Muscle of leg (tissue), 11 donors: ENCODE data around the gene SPOCK3. TPM values are rescaled to one million over a fixed set of nuclear protein-coding genes. Genes with fewer than 3 reads are reported as not detected.
"Not testable (repeated sequence)": the region's sequence is repeated elsewhere in the genome, so short reads cannot be mapped to it uniquely, and the experiment has no call there.

Experiments used
- DNase-seq: peaks from one replicate; pipeline ENCODE4 v3.0.0; 2013
- H3K27ac ChIP-seq: one replicate; pipeline ENCODE4 v1.5.1; 2013; ENCODE audit warnings: mild to moderate bottlenecking, low read length, control low read depth
- H3K27me3 ChIP-seq: one replicate; pipeline ENCODE4 v1.6.1; 2013; ENCODE audit warnings: low read length; ENCODE audit not compliant: control insufficient read depth, insufficient read depth
- H3K36me3 ChIP-seq: one replicate; pipeline ENCODE4 v1.6.1; 2013; ENCODE audit warnings: low read length; ENCODE audit not compliant: control insufficient read depth, insufficient read depth
- H3K4me1 ChIP-seq: one replicate; pipeline ENCODE4 v1.6.1; 2013; ENCODE audit warnings: low read length; ENCODE audit not compliant: control insufficient read depth, insufficient read depth
- H3K4me3 ChIP-seq: one replicate; pipeline ENCODE4 v1.5.1; 2013; ENCODE audit warnings: low read length, control low read depth
- H3K9me3 ChIP-seq: replicated peaks from 2 replicates; pipeline ENCODE4 v1.6.1; 2013; ENCODE audit warnings: low read depth, low read length; ENCODE audit not compliant: control insufficient read depth
- WGBS: methylation state at CpG from one replicate; pipeline ENCODE4 v1.1.5; 2013; ENCODE audit warnings: missing lambda C conversion rate; ENCODE audit not compliant: insufficient coverage; 5-methylcytosine and 5-hydroxymethylcytosine counted together
- polyA plus RNA-seq, 8 donors: library from polyadenylated mRNA; unstranded; fragments of 120-200 nt; gene quantifications; one replicate each; pipeline versions ENCODE4 v1.2.1 to v1.2.3, GENCODE V29; 2013; ENCODE audit warnings: inconsistent platforms in 1 of 8, low replicate concordance in 1 of 8; ENCODE audit not compliant: insufficient read length in 8 of 8, insufficient read depth in 1 of 8
- total RNA-seq: library from RNA; stranded (reverse); fragments of 120-200 nt; gene quantifications from one replicate; pipeline ENCODE4 v1.2.4, GENCODE V29; 2013

Gene SPOCK3
- total and polyA plus RNA-seq, 9 donors, result 0.69 to 1.8 (median 1.1) TPM

- Histone ChIP-seq H3K4me1 (no peaks in the 10 kb centered on the region), H3K27ac (no peak overlapping the region), H3K4me3 (no peak overlapping the region), H3K36me3 (no peaks in the 10 kb centered on the region), H3K27me3 (no peaks in the 10 kb centered on the region), H3K9me3 (peaks cover 2% of the 10 kb centered on the region)
- DNase-seq, result no peak
- WGBS, result 92% methylated on average over 4 of the region's 5 CpGs
These were observed 252.4 kb downstream of the SPOCK3 start for GRCh38 chr4:166981847-166982246.

- WGBS, result 91% methylated on average over 3 of the region's 3 CpGs
- peaks cover 2% of the 10 kb centered on the region for H3K9me3 ChIP-seq
- no peak overlapping the region for H3K27ac ChIP-seq
- no peak overlapping the region for H3K4me3 ChIP-seq
- no peaks in the 10 kb centered on the region for H3K36me3 ChIP-seq
- no peaks in the 10 kb centered on the region for H3K4me1 ChIP-seq
- DNase-seq, result no peak
- H3K27me3 ChIP-seq, result no peaks in the 10 kb centered on the region
These were observed 253.9 kb downstream of the SPOCK3 start for GRCh38 chr4:166980419-166980818.

- no peak overlapping the region for H3K27ac ChIP-seq
- H3K27me3 ChIP-seq, result no peaks in the 10 kb centered on the region
- H3K36me3 ChIP-seq, result no peaks in the 10 kb centered on the region
- DNase-seq, result peak; percentile 28
- peaks cover 2% of the 10 kb centered on the region for H3K9me3 ChIP-seq
- no peaks in the 10 kb centered on the region for H3K4me1 ChIP-seq
- no peak overlapping the region for H3K4me3 ChIP-seq
These were observed 256.7 kb downstream of the SPOCK3 start for GRCh38 chr4:166977596-166977995.

- no peak for DNase-seq
- WGBS, result 67% methylated on average over 1 of the region's 2 CpGs
- H3K27me3 ChIP-seq, result no peaks in the 10 kb centered on the region
- H3K36me3 ChIP-seq, result no peaks in the 10 kb centered on the region
- H3K4me1 ChIP-seq, result no peaks in the 10 kb centered on the region
- H3K9me3 ChIP-seq, result peaks cover 3% of the 10 kb centered on the region
- no peak overlapping the region for H3K27ac ChIP-seq
- no peak overlapping the region for H3K4me3 ChIP-seq
These were observed 262.2 kb downstream of the SPOCK3 start for GRCh38 chr4:166972071-166972470.

- WGBS, result no CpG with 5 or more reads among the region's 1 CpG
- H3K36me3 ChIP-seq, H3K27me3 ChIP-seq, DNase-seq, H3K4me1 ChIP-seq, H3K9me3 ChIP-seq, H3K27ac ChIP-seq, H3K4me3 ChIP-seq: not testable (repeated sequence)
These were observed 266.1 kb downstream of the SPOCK3 start for GRCh38 chr4:166968219-166968618.

GRCh38 chr4:166965562-166965961 lies 268.7 kb downstream of the SPOCK3 start:
- no peak for DNase-seq
- WGBS, result no CpG with 5 or more reads among the region's 2 CpGs

GRCh38 chr4:166957451-166957850 lies 276.8 kb downstream of the SPOCK3 start:
- Histone ChIP-seq H3K9me3 (no peaks in the 10 kb centered on the region), H3K4me1 (no peaks in the 10 kb centered on the region), H3K27me3 (no peaks in the 10 kb centered on the region), H3K36me3 (no peaks in the 10 kb centered on the region), H3K27ac (no peak overlapping the region), H3K4me3 (no peak overlapping the region)
- no peak for DNase-seq
- WGBS, result no CpG with 5 or more reads among the region's 1 CpG

More at GRCh38 chr4:166965562-166965961, 268.7 kb downstream of the SPOCK3 start:
- H3K27me3 ChIP-seq, result no peaks in the 10 kb centered on the region
- H3K36me3 ChIP-seq, result no peaks in the 10 kb centered on the region
- H3K9me3 ChIP-seq, result peaks cover 3% of the 10 kb centered on the region
- H3K4me1 ChIP-seq, result no peaks in the 10 kb centered on the region
- H3K27ac ChIP-seq, result no peak overlapping the region
- no peak overlapping the region for H3K4me3 ChIP-seq

GRCh38 chr4:166956484-166956883 lies 277.8 kb downstream of the SPOCK3 start:
- Histone ChIP-seq H3K9me3 (no peaks in the 10 kb centered on the region), H3K27me3 (no peaks in the 10 kb centered on the region), H3K27ac (no peak overlapping the region), H3K36me3 (no peaks in the 10 kb centered on the region), H3K4me3 (no peak overlapping the region), H3K4me1 (no peaks in the 10 kb centered on the region)
- 63% methylated on average over 1 of the region's 2 CpGs for WGBS
- no peak for DNase-seq

GRCh38 chr4:166941629-166942028 lies 292.7 kb downstream of the SPOCK3 start:
- no peak overlapping the region for H3K4me3 ChIP-seq
- 80% methylated on average over 1 of the region's 6 CpGs for WGBS
- no peak overlapping the region for H3K27ac ChIP-seq
- no peak for DNase-seq
- H3K9me3 ChIP-seq, result no peaks in the 10 kb centered on the region
- H3K27me3 ChIP-seq, result no peaks in the 10 kb centered on the region
- no peaks in the 10 kb centered on the region for H3K4me1 ChIP-seq
- no peaks in the 10 kb centered on the region for H3K36me3 ChIP-seq

GRCh38 chr4:166930464-166930863 lies 303.8 kb downstream of the SPOCK3 start:
- H3K4me3 ChIP-seq, result no peak overlapping the region
- no peaks in the 10 kb centered on the region for H3K36me3 ChIP-seq
- DNase-seq, result no peak
- no peaks in the 10 kb centered on the region for H3K27me3 ChIP-seq
- H3K9me3 ChIP-seq, result no peaks in the 10 kb centered on the region
- H3K4me1 ChIP-seq, result no peaks in the 10 kb centered on the region
- no peak overlapping the region for H3K27ac ChIP-seq
- no CpG with 5 or more reads among the region's 1 CpG for WGBS

- no peak overlapping the region for H3K4me3 ChIP-seq
These were observed 309.9 kb downstream of the SPOCK3 start for GRCh38 chr4:166924424-166924823.

More at GRCh38 chr4:166924424-166924823, 309.9 kb downstream of the SPOCK3 start:
- Histone ChIP-seq H3K27ac (no peak overlapping the region), H3K27me3 (no peaks in the 10 kb centered on the region), H3K4me1 (no peaks in the 10 kb centered on the region), H3K36me3 (no peaks in the 10 kb centered on the region), H3K9me3 (no peaks in the 10 kb centered on the region)
- WGBS, result 20% methylated on average over 1 of the region's 3 CpGs
- no peak for DNase-seq
